Measurements from ENCODE around the gene CD1C.
"Not testable (repeated sequence)": the region's sequence is repeated elsewhere in the genome, so short reads cannot be mapped to it uniquely, and the experiment has no call there.

The CD1C gene

GRCh38 chr1:158289811-158290210 is at the start of gene CD1C:
CD1C (plus strand) TSS chr1:158289923; CDS start chr1:158290065, 142 bp downstream.
- TF ChIP-seq, protein P1, sequence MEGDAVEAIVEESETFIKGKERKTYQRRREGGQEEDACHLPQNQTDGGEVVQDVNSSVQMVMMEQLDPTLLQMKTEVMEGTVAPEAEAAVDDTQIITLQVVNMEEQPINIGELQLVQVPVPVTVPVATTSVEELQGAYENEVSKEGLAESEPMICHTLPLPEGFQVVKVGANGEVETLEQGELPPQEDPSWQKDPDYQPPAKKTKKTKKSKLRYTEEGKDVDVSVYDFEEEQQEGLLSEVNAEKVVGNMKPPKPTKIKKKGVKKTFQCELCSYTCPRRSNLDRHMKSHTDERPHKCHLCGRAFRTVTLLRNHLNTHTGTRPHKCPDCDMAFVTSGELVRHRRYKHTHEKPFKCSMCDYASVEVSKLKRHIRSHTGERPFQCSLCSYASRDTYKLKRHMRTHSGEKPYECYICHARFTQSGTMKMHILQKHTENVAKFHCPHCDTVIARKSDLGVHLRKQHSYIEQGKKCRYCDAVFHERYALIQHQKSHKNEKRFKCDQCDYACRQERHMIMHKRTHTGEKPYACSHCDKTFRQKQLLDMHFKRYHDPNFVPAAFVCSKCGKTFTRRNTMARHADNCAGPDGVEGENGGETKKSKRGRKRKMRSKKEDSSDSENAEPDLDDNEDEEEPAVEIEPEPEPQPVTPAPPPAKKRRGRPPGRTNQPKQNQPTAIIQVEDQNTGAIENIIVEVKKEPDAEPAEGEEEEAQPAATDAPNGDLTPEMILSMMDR (IDR thresholded peaks at IDR 0.05; ENCODE audit: low read length, missing control alignments), result no peak
- no peak within 1 kb of the TSS for H3K4me3 ChIP-seq (replicated peaks; ENCODE audit: low read depth, low read length)
- no peak for DNase-seq (ENCODE audit: low read depth)

DNA sequence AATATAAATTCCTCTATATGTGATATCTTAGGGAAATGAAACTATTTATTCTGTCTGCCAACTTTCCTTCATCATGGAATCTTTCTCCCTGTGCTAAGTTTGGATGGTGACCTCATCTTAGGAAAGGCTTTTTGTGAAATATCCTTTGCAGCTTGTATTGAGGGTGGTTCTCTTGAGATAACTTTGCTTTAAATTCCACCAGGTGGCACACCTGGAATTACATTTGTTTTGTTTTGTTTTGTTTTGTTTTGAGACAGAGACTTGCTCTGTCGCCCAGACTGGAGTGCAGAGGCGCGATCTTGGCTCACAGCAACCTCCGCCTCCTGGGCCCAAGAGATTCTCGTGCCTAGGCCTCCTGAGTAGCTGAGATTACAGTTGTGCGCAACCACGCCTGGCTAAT is 43.1 kb upstream of the CD1C start:
- peak; percentile 35 for DNase-seq (ENCODE audit: low read depth)
- TF ChIP-seq, protein P1 (IDR thresholded peaks at IDR 0.05; ENCODE audit: low read length, missing control alignments), result no peak
- H3K4me3 ChIP-seq (replicated peaks; ENCODE audit: low read depth, low read length), result no peak overlapping the region

GRCh38 chr1:158248118-158248517 is 41.6 kb upstream of the CD1C start:
- TF ChIP-seq, protein P1 (IDR thresholded peaks at IDR 0.05; ENCODE audit: low read length, missing control alignments), result no peak
- DNase-seq (ENCODE audit: low read depth), result no peak
- H3K4me3 ChIP-seq (replicated peaks; ENCODE audit: low read depth, low read length), result no peak overlapping the region

- TF ChIP-seq, protein P1 (IDR thresholded peaks at IDR 0.05; ENCODE audit: low read length, missing control alignments), result no peak
- no peak overlapping the region for H3K4me3 ChIP-seq (replicated peaks; ENCODE audit: low read depth, low read length)
- DNase-seq (ENCODE audit: low read depth), result no peak
These were observed 41.0 kb upstream of the CD1C start for GRCh38 chr1:158248771-158249170.

GRCh38 chr1:158249646-158250045 is 40.1 kb upstream of the CD1C start:
- no peak overlapping the region for H3K4me3 ChIP-seq (replicated peaks; ENCODE audit: low read depth, low read length)
- TF ChIP-seq, protein P1 (IDR thresholded peaks at IDR 0.05; ENCODE audit: low read length, missing control alignments), result no peak
- no peak for DNase-seq (ENCODE audit: low read depth)

GRCh38 chr1:158251163-158251562 is 38.6 kb upstream of the CD1C start:
- DNase-seq (ENCODE audit: low read depth), result no peak
- H3K4me3 ChIP-seq (replicated peaks; ENCODE audit: low read depth, low read length), result no peak overlapping the region
- TF ChIP-seq, protein P1 (IDR thresholded peaks at IDR 0.05; ENCODE audit: low read length, missing control alignments), result no peak

GRCh38 chr1:158255656-158256055 is 34.1 kb upstream of the CD1C start:
- DNase-seq (ENCODE audit: low read depth), result no peak
- no peak overlapping the region for H3K4me3 ChIP-seq (replicated peaks; ENCODE audit: low read depth, low read length)
- TF ChIP-seq, protein P1 (IDR thresholded peaks at IDR 0.05; ENCODE audit: low read length, missing control alignments), result no peak

GRCh38 chr1:158256747-158257146 is 33.0 kb upstream of the CD1C start:
- not testable (repeated sequence) for H3K4me3 ChIP-seq (replicated peaks; ENCODE audit: low read depth, low read length); DNase-seq (ENCODE audit: low read depth)

Data from fibroblast of pulmonary artery (primary cell).